ENCODE measurements around the gene AFF2.

The AFF2 gene

GRCh38 chrX:148580016-148580415 is 79.6 kb downstream of the AFF2 start:
- FAIRE-seq (no peak), DNase-seq (ENCODE audit: low spot score) (no peak)

- DNase-seq (ENCODE audit: low spot score) (no peak), FAIRE-seq (no peak)
These were observed 81.9 kb downstream of the AFF2 start for GRCh38 chrX:148582353-148582752.

- FAIRE-seq (no peak), DNase-seq (ENCODE audit: low spot score) (no peak)
These were observed 88.4 kb downstream of the AFF2 start for GRCh38 chrX:148588649-148589310.

GRCh38 chrX:148592595-148592994 is 92.2 kb downstream of the AFF2 start:
- no peak for FAIRE-seq

GRCh38 chrX:148593146-148593545 is 92.7 kb downstream of the AFF2 start:
- no peak for FAIRE-seq

More at GRCh38 chrX:148592595-148592994, 92.2 kb downstream of the AFF2 start:
- DNase-seq (ENCODE audit: low spot score), result no peak

GRCh38 chrX:148593987-148594386 is 93.6 kb downstream of the AFF2 start:
- FAIRE-seq (no peak), DNase-seq (ENCODE audit: low spot score) (no peak)

More at GRCh38 chrX:148593146-148593545, 92.7 kb downstream of the AFF2 start:
- no peak for DNase-seq (ENCODE audit: low spot score)

- DNase-seq (ENCODE audit: low spot score), result no peak
- FAIRE-seq, result no peak
These were observed 99.0 kb downstream of the AFF2 start for GRCh38 chrX:148599404-148599803.

GRCh38 chrX:148600131-148600530 is 99.7 kb downstream of the AFF2 start:
- FAIRE-seq, result no peak

GRCh38 chrX:148600581-148600980 is 100.2 kb downstream of the AFF2 start:
- FAIRE-seq (no peak), DNase-seq (ENCODE audit: low spot score) (no peak)

More at GRCh38 chrX:148600131-148600530, 99.7 kb downstream of the AFF2 start:
- DNase-seq (ENCODE audit: low spot score), result no peak

GRCh38 chrX:148601034-148601433 is 100.6 kb downstream of the AFF2 start:
- no peak for FAIRE-seq
- no peak for DNase-seq (ENCODE audit: low spot score)

GRCh38 chrX:148609515-148610327 is 109.3 kb downstream of the AFF2 start:
- FAIRE-seq, result no peak
- DNase-seq (ENCODE audit: low spot score), result peak; percentile 36

GRCh38 chrX:148610328-148610698 is 109.9 kb downstream of the AFF2 start:
- FAIRE-seq, result no peak
- DNase-seq (ENCODE audit: low spot score), result no peak

GRCh38 chrX:148611993-148612392 is 111.6 kb downstream of the AFF2 start:
- DNase-seq (ENCODE audit: low spot score) (no peak), FAIRE-seq (no peak)

GRCh38 chrX:148612431-148612830 is 112.0 kb downstream of the AFF2 start:
- FAIRE-seq (no peak), DNase-seq (ENCODE audit: low spot score) (no peak)

- FAIRE-seq (no peak), DNase-seq (ENCODE audit: low spot score) (no peak)
These were observed 113.2 kb downstream of the AFF2 start for GRCh38 chrX:148613636-148614035.

GRCh38 chrX:148615491-148615890 is 115.1 kb downstream of the AFF2 start:
- FAIRE-seq, result no peak
- no peak for DNase-seq (ENCODE audit: low spot score)

- FAIRE-seq, result no peak
- no peak for DNase-seq (ENCODE audit: low spot score)
These were observed 118.3 kb downstream of the AFF2 start for GRCh38 chrX:148618470-148619445.

GRCh38 chrX:148620023-148620422 is 119.6 kb downstream of the AFF2 start:
- FAIRE-seq (no peak), DNase-seq (ENCODE audit: low spot score) (no peak)

- no peak for FAIRE-seq
- DNase-seq (ENCODE audit: low spot score), result no peak
These were observed 124.6 kb downstream of the AFF2 start for GRCh38 chrX:148624951-148625474.

- DNase-seq (ENCODE audit: low spot score) (no peak), FAIRE-seq (no peak)
These were observed 128.2 kb downstream of the AFF2 start for GRCh38 chrX:148628621-148629020.

- DNase-seq (ENCODE audit: low spot score) (no peak), FAIRE-seq (no peak)
These were observed 129.0 kb downstream of the AFF2 start for GRCh38 chrX:148629434-148629833.
